HepG2 (cell line): Measurements from ENCODE around the gene FAIM. TPM values are rescaled to one million over a fixed set of nuclear protein-coding genes. Genes with fewer than 3 reads are reported as not detected.
A peak's percentile ranks its signal among the peaks of the same experiment; 100 is the strongest.

ENCODE experiments used
- ATAC-seq: fragments of 200-7000 bp; cut with Tn5 transposase; 3 replicates; pipeline ENCODE4 v1.9.1; 2020; ENCODE audit warnings: mild to moderate bottlenecking, moderate library complexity
- BruUV-seq: library from RNA; stranded (reverse); fragments of 400-500 nt; replicated peaks from 2 replicates; lab custom pipeline; 2021; lab: Mats Ljungman, UMichigan
- CTCF ChIA-PET: fragments of 300-600 bp; formaldehyde crosslinking; extraction: SDS; loops from one replicate; lab custom pipeline; 2021; ENCODE audit warnings: low total read pairs, inconsistent platforms, low intra/inter-chr PET ratio; lab: Yijun Ruan, JAX
- POLR2A ChIA-PET: fragments of 350-600 bp; sonication (Branson Sonifier 250); formaldehyde crosslinking; loops from one replicate; lab custom pipeline; 2020; ENCODE audit warnings: antibody characterized with exemption, inconsistent platforms; lab: Yijun Ruan, JAX
- DNase-seq: peaks from one replicate; pipeline ENCODE4 v3.0.0-alpha.2; 2015; ENCODE audit warnings: low spot score
- FAIRE-seq: peaks from 3 replicates; lab custom pipeline; 2011; peaks lifted over from hg19 to GRCh38; lab: Jason Lieb, UNC
- H2AFZ ChIP-seq: one replicate; pipeline ENCODE4 v1.6.1; 2011; ENCODE audit warnings: low read length, inconsistent platforms
- H3K27ac ChIP-seq: fragments of 300-600 bp; 3 replicates; pipeline ENCODE4 v1.8.0; 2011; ENCODE audit warnings: mixed run types, mild to moderate bottlenecking, mixed read lengths, low read length, inconsistent platforms; ENCODE audit not compliant: insufficient read depth; ENCODE audit errors: extremely low read length
- H3K27me3 ChIP-seq, 2 experiments: fragments of 200-600 bp in 1 of 2; 2 replicates in 1 of 2; 3 replicates in 1 of 2; pipeline versions ENCODE4 v1.6.0 to v1.8.0; 2011; ENCODE audit warnings: low read length in 2 of 2, mild to moderate bottlenecking in 2 of 2, moderate library complexity in 2 of 2, inconsistent platforms in 1 of 2; ENCODE audit not compliant: insufficient read depth in 2 of 2, control insufficient read depth in 1 of 2
- H3K36me3 ChIP-seq, 2 experiments: fragments of 200-600 bp in 1 of 2; replicated peaks in 1 of 2; 2 replicates in 1 of 2; 3 replicates in 1 of 2; pipeline versions ENCODE4 v1.5.1 to v1.8.0; 2011; ENCODE audit warnings: low read length in 2 of 2, inconsistent platforms in 1 of 2; ENCODE audit not compliant: insufficient read depth in 2 of 2, control insufficient read depth in 1 of 2
- H3K4me1 ChIP-seq: 2 replicates; pipeline ENCODE4 v1.5.1; 2012; ENCODE audit warnings: low read length, inconsistent platforms; ENCODE audit not compliant: insufficient read depth
- H3K4me2 ChIP-seq: 2 replicates; pipeline ENCODE4 v1.6.0; 2011; ENCODE audit warnings: low read depth, low read length, inconsistent platforms
- H3K4me3 ChIP-seq, 3 experiments: fragments of 200-600 bp in 1 of 3; sonication (generic), shearing (Covaris generic) in 1 of 3; replicated peaks in 1 of 3; 2 replicates each; pipeline ENCODE4 v1.5.1; 2011 to 2016; ENCODE audit warnings: low read length in 3 of 3, inconsistent platforms in 2 of 3, low read depth in 2 of 3, mild to moderate bottlenecking in 2 of 3, control low read depth in 1 of 3, mixed read lengths in 1 of 3; ENCODE audit not compliant: insufficient read depth in 1 of 3
- H3K79me2 ChIP-seq: one replicate; pipeline ENCODE4 v1.6.1; 2011; ENCODE audit warnings: low read length, inconsistent platforms; ENCODE audit not compliant: insufficient read depth
- H3K9ac ChIP-seq: 2 replicates; pipeline ENCODE4 v1.6.0; 2011; ENCODE audit warnings: mild to moderate bottlenecking, low read depth, low read length, inconsistent platforms; ENCODE audit not compliant: insufficient read depth
- H3K9me3 ChIP-seq: 2 replicates; pipeline ENCODE4 v1.5.1; 2012; ENCODE audit warnings: mild to moderate bottlenecking, low read length
- H4K20me1 ChIP-seq: 2 replicates; pipeline ENCODE4 v1.6.0; 2011; ENCODE audit warnings: inconsistent platforms, mild to moderate bottlenecking, low read length, moderate library complexity; ENCODE audit not compliant: insufficient read depth
- CENPBD1 ChIP-seq: sonication (generic); formaldehyde crosslinking; IDR thresholded peaks from 2 replicates; pipeline ENCODE4 v1.8.0; 2022; ENCODE audit warnings: missing genetic modification reagents, low read depth, mild to moderate bottlenecking, borderline replicate concordance
- MTF2 ChIP-seq: sonication (generic); formaldehyde crosslinking; IDR thresholded peaks from 2 replicates; pipeline ENCODE4 v1.5.0; 2020; ENCODE audit warnings: missing genetic modification reagents, borderline replicate concordance
- RARG ChIP-seq: sonication (generic); formaldehyde crosslinking; IDR thresholded peaks from 2 replicates; pipeline ENCODE4 v1.4.0; 2020; ENCODE audit warnings: low read depth, mild to moderate bottlenecking, missing genetic modification reagents
- SKI ChIP-seq: fragments of 450-650 bp; IDR thresholded peaks from one replicate; pipeline ENCODE4 v1.6.1; 2018; ENCODE audit warnings: mild to moderate bottlenecking; ENCODE audit not compliant: partially characterized antibody
- TFE3 ChIP-seq: IDR thresholded peaks from 2 replicates; pipeline ENCODE4 v1.6.1; 2016
- ZC3H13 ChIP-seq: sonication (generic); formaldehyde crosslinking; IDR thresholded peaks from 2 replicates; pipeline ENCODE4 v1.8.1; 2023; ENCODE audit warnings: mild to moderate bottlenecking, missing genetic modification reagents, moderate library complexity
- ZFP1 ChIP-seq: IDR thresholded peaks from 2 replicates; pipeline ENCODE4 v1.6.1; 2016
- ZMYM4 ChIP-seq: sonication (generic); formaldehyde crosslinking; IDR thresholded peaks from 2 replicates; pipeline ENCODE4 v1.8.1; 2023; ENCODE audit warnings: mild to moderate bottlenecking, missing genetic modification reagents
- ZNF160 ChIP-seq: sonication (generic); formaldehyde crosslinking; IDR thresholded peaks from 2 replicates; pipeline ENCODE4 v1.8.0; 2022; ENCODE audit warnings: mild to moderate bottlenecking, inconsistent platforms, missing genetic modification reagents
- ZNF333 ChIP-seq: sonication (generic); formaldehyde crosslinking; IDR thresholded peaks from 2 replicates; pipeline ENCODE4 v1.4.0; 2020; ENCODE audit warnings: mild to moderate bottlenecking, missing genetic modification reagents, borderline replicate concordance
- ZNF770 ChIP-seq: sonication (generic); formaldehyde crosslinking; IDR thresholded peaks from 2 replicates; pipeline ENCODE4 v1.5.0; 2020; ENCODE audit warnings: mild to moderate bottlenecking, missing genetic modification reagents
- ZSCAN31 ChIP-seq: sonication (generic); formaldehyde crosslinking; IDR thresholded peaks from 2 replicates; pipeline ENCODE4 v1.5.0; 2020; ENCODE audit warnings: low read depth, mild to moderate bottlenecking, missing genetic modification reagents
- WGBS: methylation state at CpG from one replicate; pipeline ENCODE4 v1.1.6; 2017; ENCODE audit warnings: low lambda C conversion rate; 5-methylcytosine and 5-hydroxymethylcytosine counted together
- in situ Hi-C: cut with HindIII; loops from 2 replicates; pipeline ENCODE4 v1.10.0; 2017; ENCODE audit warnings: low pct_unique_long_range_greater_than_20kb; ENCODE audit not compliant: extremely low pct_ligation_motif_present
- intact Hi-C: fragments of 100-400 bp; cut with micrococcal nuclease; formaldehyde crosslinking; loops from one replicate; pipeline ENCODE4 v1.10.0; 2022; ENCODE audit not compliant: unreplicated experiment
- polyA plus RNA-seq, 8 experiments: library from polyadenylated mRNA; depleted of rRNA in 3 of 8; stranded (reverse) in 7 of 8; unstranded in 1 of 8; fragments of >200 nt; fragmentation: Illumina TruSeq in 4 of 8; extraction: Trizol in 4 of 8; gene quantifications; 2 replicates each; pipeline versions ENCODE4 v1.2.1 to v1.2.3, GENCODE V29; 2011 to 2016; ENCODE audit warnings: low read depth in 4 of 8, missing spikeins in 1 of 8, mixed read lengths in 1 of 8; ENCODE audit not compliant: insufficient read depth in 1 of 8
- total RNA-seq, 5 experiments: library from RNA; depleted of rRNA; stranded (reverse); fragments of >200 nt; fragmentation: Illumina TruSeq; extraction: Trizol; gene quantifications; 2 replicates each; pipeline ENCODE4 v1.2.3, GENCODE V29; 2016; ENCODE audit warnings: low read depth in 1 of 5

The FAIM gene
- total and polyA plus RNA-seq, 2 of the 13 experiments (the other 11 are each of a cell fraction or from before 2014, with no cell fraction given): 4.3 to 25.8 TPM

- no peak for TF ChIP-seq MTF2
- Histone ChIP-seq H3K4me3 (no peak overlapping the region), H4K20me1 (no peaks in the 10 kb centered on the region), H3K36me3 (peaks cover 4 to 27% of the 10 kb centered on the region in 2 experiments; a peak in 4 of 5 replicates), H3K9ac (no peak overlapping the region), H3K27ac (no peak overlapping the region), H3K9me3 (no peaks in the 10 kb centered on the region), H3K4me2 (no peak overlapping the region), H2AFZ (no peak overlapping the region), H3K79me2 (no peaks in the 10 kb centered on the region), H3K4me1 (peaks cover 51% of the 10 kb centered on the region), H3K27me3 (no peaks in the 10 kb centered on the region)
- POLR2A ChIA-PET: no interaction called here
- in situ Hi-C loops: no loop called here
- no peak for FAIRE-seq
- no TSS peak for BruUV-seq
- intact Hi-C loops: no loop called here
- CTCF ChIA-PET: no interaction called here
- DNase-seq: no peak
- no peak for ATAC-seq
Measured at GRCh38 chr3:138670407-138670806, 61.8 kb downstream of the FAIM start.

- Histone ChIP-seq H3K9ac (no peak overlapping the region), H3K4me3 (no peak overlapping the region), H3K9me3 (no peaks in the 10 kb centered on the region), H4K20me1 (no peaks in the 10 kb centered on the region), H3K79me2 (no peaks in the 10 kb centered on the region), H3K4me2 (no peak overlapping the region), H3K36me3 (peaks cover 4 to 26% of the 10 kb centered on the region in 2 experiments; a peak in 4 of 5 replicates), H2AFZ (no peak overlapping the region), H3K27ac (peak overlapping the region; percentile 20), H3K4me1 (peaks cover 40% of the 10 kb centered on the region), H3K27me3 (no peaks in the 10 kb centered on the region)
- CTCF ChIA-PET: no interaction called here
- BruUV-seq: no TSS peak
- ATAC-seq: 0 out of 3 replicates have a peak, but pooled peaks have one; percentile 34
- peak; percentile 43 for DNase-seq
- POLR2A ChIA-PET: interaction anchor here (1.4 kb wide), 1 partner anchor 13 kb away, joined by 3 read pairs; no protein-coding TSS in a partner anchor
- FAIRE-seq: no peak
- 88% methylated on average over 4 of the region's 4 CpGs for WGBS
- intact Hi-C loops (no loop called here), in situ Hi-C loops (no loop called here)
- TF ChIP-seq ZNF333 (CRISPR knock-in tag): no peak
- TF ChIP-seq ZMYM4: no peak
- TF ChIP-seq ZSCAN31 (CRISPR knock-in tag): no peak
- TF ChIP-seq TFE3: no peak
- TF ChIP-seq ZNF770: no peak
- no peak for TF ChIP-seq ZC3H13 (CRISPR knock-in tag)
- TF ChIP-seq ZNF160 (CRISPR knock-in tag): no peak
- no peak for TF ChIP-seq ZFP1 (CRISPR knock-in tag)
- no peak for TF ChIP-seq RARG (CRISPR knock-in tag)
- no peak for TF ChIP-seq SKI
- no peak for TF ChIP-seq CENPBD1
Measured at GRCh38 chr3:138673641-138674530, 65.3 kb downstream of the FAIM start.
